AG10803 (cell line): ENCODE data around the gene EDNRA.

Source experiments
- DNase-seq: peaks from one replicate; pipeline ENCODE4 v3.0.0; 2010; ENCODE audit warnings: low read depth
- H3K4me3 ChIP-seq: 2 replicates; pipeline ENCODE4 v1.5.1; 2011; ENCODE audit warnings: mild to moderate bottlenecking, low read length, control low read depth
- TF ChIP-seq, protein P1 (sequence below): conservative IDR thresholded peaks from 2 replicates; pipeline ENCODE4 v1.5.1; 2011; ENCODE audit warnings: mild to moderate bottlenecking, low read length, control low read depth, inconsistent platforms

The EDNRA gene

DNA sequence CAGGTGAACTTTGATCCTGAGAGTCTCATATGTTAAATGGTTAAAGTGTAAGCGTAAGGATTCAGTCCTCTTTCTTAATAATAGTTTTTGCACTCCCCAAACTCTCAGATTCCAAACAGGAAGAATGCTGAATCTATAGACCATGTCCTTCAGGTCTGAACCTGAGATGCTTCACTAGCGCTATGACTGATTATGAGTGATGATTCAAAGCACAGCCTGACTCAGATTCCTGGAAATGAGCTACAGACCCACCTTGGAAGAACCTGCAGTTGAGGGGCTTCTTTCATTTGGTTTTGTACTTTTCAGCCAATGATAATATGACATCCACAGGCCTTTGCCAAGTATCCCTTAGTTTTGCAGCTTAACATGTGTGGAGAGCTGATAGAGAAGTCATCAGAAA is 1.4 kb downstream of the EDNRA start:
- TF ChIP-seq, protein P1, sequence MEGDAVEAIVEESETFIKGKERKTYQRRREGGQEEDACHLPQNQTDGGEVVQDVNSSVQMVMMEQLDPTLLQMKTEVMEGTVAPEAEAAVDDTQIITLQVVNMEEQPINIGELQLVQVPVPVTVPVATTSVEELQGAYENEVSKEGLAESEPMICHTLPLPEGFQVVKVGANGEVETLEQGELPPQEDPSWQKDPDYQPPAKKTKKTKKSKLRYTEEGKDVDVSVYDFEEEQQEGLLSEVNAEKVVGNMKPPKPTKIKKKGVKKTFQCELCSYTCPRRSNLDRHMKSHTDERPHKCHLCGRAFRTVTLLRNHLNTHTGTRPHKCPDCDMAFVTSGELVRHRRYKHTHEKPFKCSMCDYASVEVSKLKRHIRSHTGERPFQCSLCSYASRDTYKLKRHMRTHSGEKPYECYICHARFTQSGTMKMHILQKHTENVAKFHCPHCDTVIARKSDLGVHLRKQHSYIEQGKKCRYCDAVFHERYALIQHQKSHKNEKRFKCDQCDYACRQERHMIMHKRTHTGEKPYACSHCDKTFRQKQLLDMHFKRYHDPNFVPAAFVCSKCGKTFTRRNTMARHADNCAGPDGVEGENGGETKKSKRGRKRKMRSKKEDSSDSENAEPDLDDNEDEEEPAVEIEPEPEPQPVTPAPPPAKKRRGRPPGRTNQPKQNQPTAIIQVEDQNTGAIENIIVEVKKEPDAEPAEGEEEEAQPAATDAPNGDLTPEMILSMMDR = no peak
- H3K4me3 ChIP-seq = no peak overlapping the region; the same call in 1 of the 2 replicates
- no peak for DNase-seq

DNA sequence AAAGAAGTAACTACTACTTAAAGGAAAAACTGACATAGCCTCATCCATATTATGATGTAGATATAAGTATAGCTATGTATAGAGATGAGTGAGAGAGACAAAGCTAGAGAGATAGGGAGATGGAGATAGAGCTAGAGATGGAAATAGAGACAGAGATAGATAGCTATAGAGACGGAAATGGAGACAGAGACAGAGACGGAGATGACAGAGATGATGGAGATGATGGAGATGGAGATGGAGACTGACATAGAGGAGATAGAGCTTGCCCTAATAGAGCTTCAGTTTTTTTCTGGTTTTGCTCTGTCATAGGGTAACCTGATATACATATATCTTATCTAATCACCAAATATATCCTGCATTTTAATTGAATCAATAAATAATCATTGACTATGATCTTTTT is 4.3 kb downstream of the EDNRA start:
- H3K4me3 ChIP-seq = no peak overlapping the region
- TF ChIP-seq, protein P1 = no peak
- DNase-seq = no peak

DNA sequence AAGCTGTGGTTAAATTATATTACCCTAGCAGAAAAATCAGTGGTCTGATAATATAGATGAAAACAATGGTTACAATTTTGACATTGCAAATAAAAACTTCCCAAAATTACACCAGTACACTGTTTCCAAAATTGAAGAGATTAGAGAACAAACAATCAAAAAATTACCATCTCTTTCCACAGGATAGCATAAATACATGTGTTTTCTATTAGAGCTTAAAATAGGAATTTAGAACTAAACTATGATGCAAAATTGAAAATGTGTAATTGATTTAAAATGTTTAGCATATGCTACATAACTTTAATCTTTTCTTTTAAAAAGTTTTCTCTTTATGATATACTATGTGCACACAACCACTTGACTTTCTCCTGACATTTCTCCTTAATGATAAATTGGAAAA is 6.7 kb downstream of the EDNRA start:
- TF ChIP-seq, protein P1 = no peak
- H3K4me3 ChIP-seq = no peak overlapping the region
- DNase-seq = no peak

DNA sequence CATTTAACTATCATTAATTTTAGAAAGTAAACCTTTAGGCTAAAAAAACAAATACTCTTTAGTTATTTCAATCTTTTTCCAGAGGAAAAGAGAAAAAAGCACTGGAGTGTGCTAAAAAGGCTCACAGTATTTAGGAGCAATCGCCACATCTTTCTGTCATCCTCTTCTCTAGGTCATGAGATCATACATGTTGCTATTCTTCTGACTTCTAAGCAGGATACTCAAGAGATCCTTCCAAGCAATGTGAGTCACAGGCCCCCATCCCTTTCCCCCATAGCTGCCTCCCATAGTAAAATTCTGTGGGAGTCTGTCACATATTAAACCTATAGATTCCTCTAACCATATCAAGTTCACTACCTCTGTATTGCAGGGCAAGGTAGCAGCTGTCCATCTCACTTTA is 7.7 kb downstream of the EDNRA start:
- no peak overlapping the region for H3K4me3 ChIP-seq
- DNase-seq = no peak
- TF ChIP-seq, protein P1 = no peak

DNA sequence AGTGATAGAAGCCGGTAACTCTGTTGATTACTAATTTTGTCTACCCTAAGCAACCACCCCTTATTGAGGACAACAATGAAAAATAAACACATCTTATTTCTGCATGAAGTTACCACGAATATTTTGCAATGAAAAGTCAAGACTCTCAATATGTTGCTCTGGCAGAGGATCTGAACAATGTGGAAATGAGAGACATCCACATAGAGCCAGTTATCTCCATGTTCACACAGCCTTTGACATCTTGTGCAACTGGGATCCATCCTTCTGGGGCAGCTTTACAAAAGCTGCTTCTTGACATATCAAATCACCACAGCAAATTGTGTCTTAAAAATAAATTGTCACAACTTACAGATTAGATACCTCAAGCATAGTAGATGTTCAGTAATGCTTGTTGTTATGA is 10.2 kb downstream of the EDNRA start:
- no peak for DNase-seq
- H3K4me3 ChIP-seq = no peak overlapping the region
- TF ChIP-seq, protein P1 = no peak

DNA sequence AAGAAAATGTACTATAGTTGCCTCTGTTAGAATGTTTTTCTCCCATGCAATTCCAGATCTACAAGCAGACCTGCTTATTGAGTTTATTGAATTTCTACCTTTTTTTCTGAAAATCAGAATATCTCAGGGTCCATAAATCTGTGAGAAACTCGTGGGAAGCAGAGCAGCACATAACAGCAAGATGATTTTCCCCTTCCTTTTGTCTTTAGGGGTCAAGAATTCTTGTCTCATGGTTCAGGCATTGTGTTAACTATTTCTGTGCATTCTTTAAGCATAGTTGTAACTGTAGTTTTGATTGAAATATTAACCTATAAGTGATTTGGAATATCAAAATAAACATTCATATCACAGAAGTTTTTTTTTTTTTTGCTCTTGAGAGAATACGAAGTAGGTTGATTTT is 11.4 kb downstream of the EDNRA start:
- no peak overlapping the region for H3K4me3 ChIP-seq
- TF ChIP-seq, protein P1 = no peak
- DNase-seq = peak; percentile 20

DNA sequence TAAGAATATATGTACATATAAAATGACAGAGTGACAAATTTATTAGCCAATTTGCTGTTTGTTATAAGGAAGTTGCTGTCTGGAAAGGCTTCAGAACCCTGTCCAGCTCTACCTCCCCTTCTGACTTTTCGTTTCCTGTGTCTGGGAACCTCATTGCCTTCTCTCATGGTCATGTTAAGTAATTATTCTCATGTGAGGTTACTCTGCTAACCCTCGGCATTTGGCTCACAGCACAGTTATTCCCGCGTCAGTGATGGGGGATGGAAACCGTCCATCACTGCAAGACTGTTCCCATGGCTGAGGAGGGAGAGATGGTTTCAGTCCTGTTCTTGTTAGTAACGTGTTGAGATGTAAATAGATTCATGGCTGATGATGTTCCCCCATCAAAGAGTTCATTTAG is 11.9 kb downstream of the EDNRA start:
- H3K4me3 ChIP-seq = no peak overlapping the region
- TF ChIP-seq, protein P1 = no peak
- DNase-seq = peak; percentile 85
